Hindlimb muscle (tissue), 1 donor: ENCODE data around the gene ADAMTS5. TPM values are rescaled to one million over a fixed set of nuclear protein-coding genes. Genes with fewer than 3 reads are reported as not detected.

Experiments
- DNase-seq: peaks from one replicate; pipeline ENCODE4 v3.0.0-alpha.2; 2013
- polyA plus RNA-seq: library from polyadenylated mRNA; unstranded; fragments of 120-200 nt; gene quantifications from one replicate; pipeline ENCODE4 v1.2.1, GENCODE V29; 2013; ENCODE audit not compliant: insufficient read length

Gene ADAMTS5
- polyA plus RNA-seq, 1 donor = 14.9 TPM

DNA sequence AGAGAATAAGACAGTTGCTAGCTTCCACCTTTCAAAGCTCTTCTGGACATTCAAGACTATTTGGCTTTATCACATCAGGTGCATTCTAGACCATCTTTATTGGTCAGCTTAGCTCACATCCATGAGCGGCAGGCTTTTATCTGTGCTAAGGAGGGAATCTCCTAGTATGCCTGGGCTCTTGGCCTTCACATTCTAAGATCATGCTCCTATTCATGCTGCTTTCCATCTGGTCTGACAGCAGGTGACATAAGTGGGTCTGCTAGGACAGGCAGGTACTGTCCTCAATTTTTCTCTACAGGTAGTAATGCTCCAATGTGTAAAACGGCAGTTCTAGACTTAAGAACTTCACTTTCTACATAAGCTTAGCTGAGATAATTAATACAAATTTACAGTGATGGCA is 82.5 kb downstream of the ADAMTS5 start:
- no peak for DNase-seq

DNA sequence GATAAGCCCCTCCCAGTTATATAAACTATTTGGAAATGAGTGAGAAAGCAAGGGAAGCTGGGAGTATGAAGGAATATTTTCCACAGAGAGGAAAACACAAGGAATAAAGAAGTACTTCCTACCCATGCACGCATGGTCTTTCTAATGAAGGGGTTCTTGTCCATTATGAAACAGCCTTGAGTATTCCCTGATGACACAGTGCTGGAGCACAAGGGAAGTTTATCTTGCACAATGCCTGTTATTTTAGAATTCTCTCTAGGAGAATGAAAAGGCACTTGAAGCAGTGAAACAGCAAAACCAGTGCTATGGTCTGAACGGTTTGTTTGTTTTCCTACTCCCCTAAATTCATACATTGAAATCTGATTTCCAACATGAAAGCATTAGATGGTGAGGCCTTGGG is 83.1 kb downstream of the ADAMTS5 start:
- DNase-seq = no peak

DNA sequence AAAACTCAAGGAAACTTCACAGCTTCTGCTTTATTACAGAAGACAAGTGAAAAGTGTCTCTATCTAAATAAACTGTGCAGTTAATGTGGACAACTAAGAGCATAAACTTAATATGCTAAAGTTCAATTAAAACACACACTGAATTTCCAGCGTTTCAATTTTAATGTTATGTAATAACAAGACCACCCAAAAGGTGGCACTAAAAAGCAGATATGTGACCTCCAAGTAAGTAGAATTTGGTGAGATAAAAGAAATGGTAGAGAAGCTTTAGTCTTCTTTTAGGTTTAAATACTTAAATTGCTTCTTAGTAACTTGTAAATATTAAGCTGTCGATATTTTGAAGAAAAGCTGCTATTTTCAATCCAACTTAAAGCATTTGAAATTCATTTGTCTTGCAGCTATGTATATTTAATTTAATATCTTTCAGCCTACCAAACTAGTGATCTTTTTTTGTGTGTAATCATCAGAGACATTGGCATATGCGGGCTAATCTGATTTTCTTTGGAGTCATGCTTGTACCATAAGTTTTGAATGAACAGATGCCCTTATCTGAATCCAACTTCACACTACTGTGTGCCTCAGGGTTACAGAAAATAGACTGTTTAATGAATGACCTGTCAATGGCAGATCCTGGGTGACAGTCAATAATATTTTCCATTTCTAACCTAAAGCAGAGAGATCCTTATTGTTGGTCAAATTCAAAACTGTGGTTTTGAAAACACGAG is 85.2 kb downstream of the ADAMTS5 start:
- no peak for DNase-seq

DNA sequence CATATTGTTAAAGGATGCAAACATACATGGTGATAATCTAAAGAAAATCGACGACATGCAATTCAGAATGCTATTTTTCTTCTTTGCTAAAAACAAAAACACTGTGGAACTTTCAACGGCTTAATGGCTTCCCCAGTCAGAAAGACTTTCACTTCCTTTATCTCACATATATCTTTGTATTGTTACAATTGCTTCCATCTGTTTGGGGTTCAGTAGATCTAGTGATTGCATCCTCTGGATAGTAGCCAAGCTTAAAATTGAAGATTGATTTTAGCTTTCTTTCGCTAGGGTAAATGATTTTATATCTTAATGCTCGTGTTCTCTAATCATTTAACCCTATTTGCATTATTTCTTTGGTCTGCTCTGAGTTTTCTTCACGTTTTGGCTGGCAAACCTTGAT is 89.9 kb downstream of the ADAMTS5 start:
- DNase-seq = no peak

DNA sequence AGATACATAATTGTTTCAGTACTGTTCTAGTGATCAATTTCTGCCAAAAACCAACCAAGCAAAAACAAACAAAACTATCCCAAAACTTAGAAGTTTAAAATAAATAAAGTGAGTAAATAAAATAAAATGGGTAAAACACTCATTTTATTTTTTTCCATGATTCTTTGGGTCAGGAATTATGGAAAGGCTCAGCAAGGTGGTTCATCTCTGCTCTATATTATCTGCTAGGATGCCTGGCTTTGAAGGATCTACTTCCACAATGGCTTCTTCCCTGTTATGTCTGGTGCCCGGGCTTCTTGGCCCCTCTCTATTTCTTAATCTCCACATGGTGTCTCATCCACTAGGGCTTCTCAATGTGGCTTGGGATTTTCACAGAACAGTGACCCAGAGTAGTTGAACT is 92.5 kb downstream of the ADAMTS5 start:
- no peak for DNase-seq

Other genes with a start within 250 kb of the ADAMTS5 start
- gene ADAMTS1, start 121.7 kb downstream of the ADAMTS5 start, polyA plus RNA-seq = 15.0 TPM